Superior temporal gyrus (tissue), 1 donor: Measurements from ENCODE around the gene CEND1.
"Not testable (repeated sequence)": the region's sequence is repeated elsewhere in the genome, so short reads cannot be mapped to it uniquely, and the experiment has no call there.

Experiments used
- DNase-seq: peaks from one replicate; pipeline ENCODE4 v3.0.0-alpha.2; 2016; ENCODE audit errors: extremely low spot score

The CEND1 gene

DNA sequence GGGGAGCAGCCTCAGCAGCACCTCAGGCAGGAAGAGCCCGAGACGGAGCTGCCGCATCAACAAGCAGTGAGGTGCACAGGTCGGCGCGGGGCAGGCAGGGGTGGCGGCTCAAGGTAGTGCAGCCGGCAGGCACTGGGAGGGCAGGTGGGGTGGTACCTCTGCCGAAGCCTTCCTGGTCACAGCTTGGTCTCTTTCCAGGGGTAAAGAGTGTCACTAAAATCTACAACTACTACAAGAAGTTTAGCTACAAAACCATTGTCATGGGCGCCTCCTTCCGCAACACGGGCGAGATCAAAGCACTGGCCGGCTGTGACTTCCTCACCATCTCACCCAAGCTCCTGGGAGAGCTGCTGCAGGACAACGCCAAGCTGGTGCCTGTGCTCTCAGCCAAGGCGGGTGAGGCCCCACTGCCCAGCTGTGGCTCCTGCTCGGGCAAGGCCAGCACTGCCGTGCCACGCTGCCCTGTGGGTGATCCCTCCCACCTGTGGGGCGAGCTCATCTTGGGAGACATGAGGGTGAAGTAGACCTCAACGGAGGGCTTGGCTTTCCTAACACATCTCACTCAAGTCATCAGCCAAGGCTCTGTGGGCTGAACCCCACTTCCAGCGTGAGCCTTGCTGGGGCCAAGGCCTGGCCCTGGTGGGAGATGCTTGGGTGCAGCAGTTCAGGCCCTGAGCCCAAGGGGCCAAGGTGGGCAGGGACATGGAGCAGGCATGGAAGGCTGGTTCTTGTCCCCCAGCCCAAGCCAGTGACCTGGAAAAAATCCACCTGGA lies 26.2 kb downstream of the CEND1 start:
- no peak for DNase-seq

DNA sequence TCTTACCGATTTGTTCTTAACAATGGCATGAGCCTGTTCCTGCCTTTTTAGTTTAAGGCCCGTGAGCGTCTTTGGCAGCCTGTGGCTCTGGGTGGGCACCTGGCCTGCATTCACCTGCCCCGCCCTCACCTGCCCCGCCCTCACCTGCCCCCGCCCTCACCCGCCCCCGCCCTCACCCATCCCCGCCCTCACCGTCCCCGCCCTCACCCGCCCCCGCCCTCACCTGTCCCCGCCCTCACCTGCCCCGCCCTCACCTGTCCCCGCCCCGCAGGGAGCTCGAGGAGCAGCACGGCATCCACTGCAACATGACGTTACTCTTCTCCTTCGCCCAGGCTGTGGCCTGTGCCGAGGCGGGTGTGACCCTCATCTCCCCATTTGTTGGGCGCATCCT lies 26.8 kb downstream of the CEND1 start:
- no peak for DNase-seq

GRCh38 chr11:762421-763072 lies 27.3 kb downstream of the CEND1 start:
- peak; percentile 72 for DNase-seq

DNA sequence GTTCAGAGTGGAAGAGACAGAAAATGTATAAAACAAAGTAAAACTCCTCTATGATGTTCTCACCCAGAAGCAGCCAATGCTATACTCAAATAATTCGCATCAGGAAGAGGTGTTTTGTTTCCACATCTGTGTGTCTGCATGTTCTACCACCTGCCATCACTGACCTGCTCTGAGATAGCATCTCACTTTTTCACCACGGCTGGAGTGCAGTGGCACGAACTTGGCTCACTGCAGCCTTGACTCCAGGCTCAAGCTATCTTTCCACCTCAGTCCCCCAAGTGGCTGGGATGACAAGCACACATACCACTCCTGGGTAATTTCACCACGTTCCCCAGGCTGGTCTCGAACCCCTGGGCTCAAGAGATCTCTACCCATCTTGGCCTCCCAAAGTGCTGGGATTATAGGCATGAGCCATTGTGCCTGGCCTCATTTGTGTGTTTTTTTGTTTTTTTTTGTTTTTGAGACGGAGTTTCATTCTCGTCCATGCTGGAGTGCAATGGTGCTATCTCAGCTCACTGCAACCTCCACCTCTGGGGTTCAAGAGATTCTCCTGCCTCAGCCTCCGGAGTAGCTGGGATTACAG lies 28.3 kb downstream of the CEND1 start:
- no peak for DNase-seq

DNA sequence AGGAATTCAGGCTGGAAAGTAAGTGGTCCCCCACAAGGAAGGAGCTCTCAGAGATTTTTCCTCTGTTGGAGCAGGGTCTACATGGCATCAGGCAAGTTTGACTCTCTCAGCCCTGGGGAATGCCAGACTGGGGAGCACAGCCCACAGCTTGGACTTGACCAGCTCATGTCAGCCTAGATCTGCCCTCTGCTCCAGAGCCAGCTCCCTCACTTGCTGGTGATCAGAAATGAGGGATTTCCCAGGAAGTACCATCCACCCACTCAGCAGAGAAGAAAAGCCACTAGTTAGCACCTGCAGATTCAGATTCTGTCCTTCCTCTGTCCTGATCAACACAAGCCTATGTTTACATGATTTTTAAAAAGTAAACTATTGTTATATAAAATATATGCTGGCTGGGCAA lies 29.7 kb downstream of the CEND1 start:
- no peak for DNase-seq

- DNase-seq, result no peak
These were observed 40.2 kb downstream of the CEND1 start for GRCh38 chr11:749731-750130.

GRCh38 chr11:748007-748359 lies 41.9 kb downstream of the CEND1 start:
- DNase-seq, result no peak

DNA sequence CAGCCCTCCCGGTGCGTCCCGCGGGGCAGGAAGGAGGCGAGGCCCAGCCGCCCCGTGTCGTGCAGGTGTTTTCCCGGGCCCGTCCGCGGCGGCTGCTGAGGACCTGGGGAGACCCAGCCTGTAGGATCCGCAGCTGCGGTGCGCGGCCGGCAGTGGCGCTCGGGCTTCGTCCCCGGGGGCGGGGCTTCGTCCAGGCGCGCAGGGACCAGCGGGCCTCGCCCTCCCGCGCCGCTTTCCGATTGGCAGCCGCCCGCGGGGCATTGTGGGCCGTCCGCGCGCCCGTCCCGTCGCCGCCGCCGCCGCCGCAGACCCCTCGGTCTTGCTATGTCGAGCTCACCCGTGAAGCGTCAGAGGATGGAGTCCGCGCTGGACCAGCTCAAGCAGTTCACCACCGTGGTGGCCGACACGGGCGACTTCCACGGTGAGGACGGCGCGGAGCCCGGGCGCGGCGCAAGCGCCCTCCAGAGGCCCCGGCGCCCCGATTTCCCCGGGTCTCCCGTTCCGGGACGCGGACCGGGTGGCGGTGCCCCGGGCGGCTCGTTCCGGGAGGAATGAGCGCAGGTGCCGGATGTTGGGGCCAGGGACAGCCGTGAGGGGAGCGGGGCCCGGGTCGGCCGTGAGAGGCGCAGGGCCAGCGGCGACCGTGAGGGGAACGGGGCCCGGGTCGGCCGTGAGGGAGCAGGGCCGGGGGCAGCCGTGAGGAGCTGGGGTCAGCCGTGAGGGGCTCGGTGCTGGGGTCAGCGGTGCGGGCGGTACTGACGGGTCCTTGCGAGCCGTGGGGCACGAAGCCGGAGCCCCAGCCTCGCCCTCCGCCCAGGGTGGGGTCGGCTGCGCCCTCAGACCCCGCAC lies 42.5 kb downstream of the CEND1 start, which contains the start of gene TALDO1:
TALDO1 (plus strand) TSS at position 307 of the 849 bp plus-strand sequence; CDS start at position 325, 18 bp downstream.
- DNase-seq, result peak; percentile 89

- peak; percentile 82 for DNase-seq
These were observed 43.4 kb downstream of the CEND1 start for GRCh38 chr11:746289-747157.

DNA sequence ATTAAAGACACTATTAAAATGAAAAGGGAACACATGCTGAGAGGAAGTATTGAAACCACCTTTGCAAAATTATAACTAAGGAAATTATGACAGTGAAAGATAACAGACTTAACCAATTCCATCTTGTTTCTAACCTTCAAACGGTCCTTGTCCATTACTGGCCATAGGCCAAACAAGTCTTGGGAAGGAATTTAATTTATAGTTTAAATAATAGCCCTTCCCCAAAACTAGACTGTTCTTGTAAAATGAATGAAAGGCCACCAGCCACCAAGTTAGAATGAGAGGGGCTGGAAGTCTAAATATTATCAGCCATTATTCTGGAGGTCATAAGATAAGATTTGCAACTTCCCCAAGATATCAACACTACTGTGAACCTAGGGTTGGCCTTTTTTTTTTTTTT lies 44.5 kb downstream of the CEND1 start:
- DNase-seq, result no peak

DNA sequence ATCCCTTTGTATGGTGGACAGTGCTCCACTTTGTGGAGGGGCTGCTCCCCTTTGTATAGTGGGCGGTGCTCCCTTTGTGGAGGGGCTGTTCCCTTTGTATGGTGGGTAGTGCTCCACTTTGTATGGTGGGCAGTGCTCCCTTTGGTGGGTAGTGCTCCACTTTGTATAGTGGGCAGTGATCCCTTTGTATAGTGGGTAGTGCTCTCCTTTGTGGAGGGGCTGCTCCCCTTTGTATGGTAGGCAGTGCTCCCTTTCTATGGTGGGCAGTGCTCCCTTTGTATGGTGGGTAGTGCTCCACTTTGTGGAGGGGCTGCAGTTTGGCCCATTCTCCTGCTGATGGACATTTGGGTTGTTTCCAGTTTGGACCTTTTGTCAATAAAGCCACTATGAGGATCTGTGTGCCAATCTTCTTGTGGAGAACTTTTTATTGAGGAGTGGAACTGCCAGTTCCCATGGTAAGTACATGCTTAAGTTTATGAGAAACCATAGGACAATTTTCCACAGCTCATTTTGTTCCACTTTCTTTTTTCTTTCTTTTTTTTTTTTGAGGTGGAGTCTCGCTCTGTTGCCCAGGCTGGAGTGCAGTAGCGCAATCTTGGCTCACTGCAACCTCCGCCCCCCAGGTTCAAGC lies 47.2 kb downstream of the CEND1 start:
- no peak for DNase-seq

- no peak for DNase-seq
These were observed 47.7 kb downstream of the CEND1 start for GRCh38 chr11:742156-742546.

DNA sequence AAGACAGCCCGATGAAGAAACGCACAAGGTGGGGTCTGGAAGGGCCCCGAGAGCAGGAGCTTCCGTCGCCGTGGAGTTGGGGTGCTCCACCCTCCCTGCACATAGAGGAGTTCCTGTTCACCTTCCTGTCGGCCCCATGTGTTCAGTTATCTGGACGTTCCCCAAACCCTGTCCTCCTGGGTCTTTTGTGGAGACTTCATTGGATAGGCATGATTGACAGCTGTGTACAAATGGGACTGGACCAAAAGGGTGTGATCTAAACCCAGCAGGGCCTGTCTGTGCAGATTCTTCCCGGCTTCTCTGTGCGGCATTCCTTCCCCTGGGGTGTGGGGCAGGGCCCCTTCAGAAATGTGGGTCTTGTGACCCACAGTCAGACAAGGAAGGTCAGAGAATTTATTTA lies 52.0 kb downstream of the CEND1 start:
- DNase-seq, result not testable (repeated sequence)

DNA sequence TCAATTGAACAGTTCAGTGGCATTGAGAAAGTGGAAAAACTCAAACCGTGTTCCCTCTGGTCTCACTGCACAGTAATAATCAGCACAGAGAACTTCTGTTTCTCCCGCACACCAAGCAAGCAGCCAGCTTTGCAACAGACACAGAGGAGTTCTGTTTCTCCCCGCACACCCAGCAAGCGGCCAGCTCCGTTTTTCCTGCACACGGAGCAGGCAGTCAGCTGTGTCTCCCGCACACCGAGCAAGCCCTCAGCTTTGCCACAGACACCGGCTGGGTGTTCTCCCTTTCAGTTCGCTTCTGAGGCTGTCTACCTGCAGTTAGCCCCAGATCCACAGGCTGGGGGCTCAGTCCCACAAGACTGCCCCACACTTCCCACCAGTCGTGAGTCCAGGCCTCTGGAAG lies 52.5 kb downstream of the CEND1 start:
- peak; percentile 50 for DNase-seq
